ENCODE data around the gene ZNF117. TPM values are rescaled to one million over a fixed set of nuclear protein-coding genes. Genes with fewer than 3 reads are reported as not detected.
"Not testable (repeated sequence)": the region's sequence is repeated elsewhere in the genome, so short reads cannot be mapped to it uniquely, and the experiment has no call there.

Gene ZNF117
- total RNA-seq, 2 donors from 2014 or later = 32.4 to 40.6 TPM

DNA sequence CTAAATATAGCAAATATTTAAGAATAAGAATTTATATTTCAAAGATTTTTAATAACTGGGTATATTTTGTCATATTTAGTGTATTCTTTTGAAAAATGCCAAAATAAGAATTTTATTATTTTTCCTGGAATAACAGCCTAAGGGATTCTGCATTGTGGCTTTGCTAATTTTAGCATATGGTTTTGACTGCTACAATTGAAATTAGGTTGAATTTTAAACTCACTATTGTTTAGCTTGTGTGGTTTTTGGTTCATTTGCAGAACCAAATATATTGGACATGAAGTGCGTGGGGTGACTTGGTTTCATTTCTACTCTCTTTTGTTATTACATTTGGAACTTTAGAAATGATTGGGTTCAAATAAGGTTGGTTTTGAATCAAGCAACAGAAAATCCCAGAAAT lies 52.3 kb downstream of the ZNF117 start:
- Histone ChIP-seq H3K9me3 (ENCODE audit: control insufficient read depth, low read length) (peaks cover 10% of the 10 kb centered on the region), H3K27ac (ENCODE audit: low read depth, low read length) (no peak overlapping the region), H3K36me3 (ENCODE audit: control insufficient read depth, insufficient read depth, low read length) (no peaks in the 10 kb centered on the region), H3K27me3 (ENCODE audit: control insufficient read depth, insufficient read depth, low read length, poor library complexity, severe bottlenecking) (no peaks in the 10 kb centered on the region), H3K4me3 (ENCODE audit: low read length) (no peak overlapping the region), H3K9ac (ENCODE audit: extremely low read depth, low read length, poor library complexity, severe bottlenecking) (no peak overlapping the region), H3K4me1 (ENCODE audit: control insufficient read depth, insufficient read depth, low read length) (no peaks in the 10 kb centered on the region)
- DNase-seq = no peak
- Mint-ChIP-seq H3K27ac (no peak overlapping the region), H3K4me1 (no peaks in the 10 kb centered on the region), H3K36me3 (ENCODE audit: low read depth) (no peaks in the 10 kb centered on the region), H3K27me3 (ENCODE audit: insufficient read depth) (no peaks in the 10 kb centered on the region), H3K9me3 (peaks cover 4% of the 10 kb centered on the region), H3K4me3 (no peak overlapping the region)
- 95% methylated on average over 1 of the region's 1 CpG; no CpG with 5 or more reads in 1 of the 2 experiments for WGBS, 2 experiments (ENCODE audit: insufficient coverage in 1 of 2, insufficient read length in 1 of 2)
- no peak for TF ChIP-seq CTCF (conservative IDR thresholded peaks at IDR 0.05)

DNA sequence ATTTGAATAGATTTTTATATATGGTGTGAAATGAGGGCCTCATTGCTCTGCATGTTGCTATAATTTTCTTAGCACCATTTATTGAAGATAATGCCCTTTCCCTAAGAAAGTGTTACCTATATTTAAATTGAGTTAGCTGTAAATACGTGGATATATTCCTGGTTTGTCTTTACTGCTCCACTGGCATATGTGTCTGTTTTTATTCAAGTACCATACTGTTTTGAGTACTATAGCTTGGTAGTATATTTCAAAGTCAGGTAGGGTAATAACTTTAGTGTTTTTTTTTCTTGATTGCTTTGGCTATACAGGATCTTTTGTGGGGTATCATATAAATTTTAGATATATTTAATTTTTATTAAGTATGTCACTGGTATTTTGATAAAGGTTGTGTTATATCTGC lies 56.4 kb downstream of the ZNF117 start:
- TF ChIP-seq CTCF (conservative IDR thresholded peaks at IDR 0.05) = no peak
- no peak for DNase-seq
- Histone ChIP-seq H3K9me3 (ENCODE audit: control insufficient read depth, low read length) (peaks cover 40% of the 10 kb centered on the region), H3K36me3 (ENCODE audit: control insufficient read depth, insufficient read depth, low read length) (peaks cover 6% of the 10 kb centered on the region), H3K4me3 (ENCODE audit: low read length) (no peak overlapping the region), H3K27me3 (ENCODE audit: control insufficient read depth, insufficient read depth, low read length, poor library complexity, severe bottlenecking) (no peaks in the 10 kb centered on the region), H3K4me1 (ENCODE audit: control insufficient read depth, insufficient read depth, low read length) (no peaks in the 10 kb centered on the region), H3K27ac (ENCODE audit: low read depth, low read length) (no peak overlapping the region), H3K9ac (ENCODE audit: extremely low read depth, low read length, poor library complexity, severe bottlenecking) (no peak overlapping the region)
- no peak overlapping the region for H3K27ac Mint-ChIP-seq
- H3K4me3 Mint-ChIP-seq = no peak overlapping the region
- peaks cover 15% of the 10 kb centered on the region for H3K36me3 Mint-ChIP-seq (ENCODE audit: low read depth)
- no peaks in the 10 kb centered on the region for H3K27me3 Mint-ChIP-seq (ENCODE audit: insufficient read depth)
- H3K9me3 Mint-ChIP-seq = peaks cover 16% of the 10 kb centered on the region
- H3K4me1 Mint-ChIP-seq = no peaks in the 10 kb centered on the region
- WGBS, 2 experiments (ENCODE audit: insufficient coverage in 1 of 2, insufficient read length in 1 of 2) = 79% methylated on average over 1 of the region's 1 CpG; no CpG with 5 or more reads in 1 of the 2 experiments

DNA sequence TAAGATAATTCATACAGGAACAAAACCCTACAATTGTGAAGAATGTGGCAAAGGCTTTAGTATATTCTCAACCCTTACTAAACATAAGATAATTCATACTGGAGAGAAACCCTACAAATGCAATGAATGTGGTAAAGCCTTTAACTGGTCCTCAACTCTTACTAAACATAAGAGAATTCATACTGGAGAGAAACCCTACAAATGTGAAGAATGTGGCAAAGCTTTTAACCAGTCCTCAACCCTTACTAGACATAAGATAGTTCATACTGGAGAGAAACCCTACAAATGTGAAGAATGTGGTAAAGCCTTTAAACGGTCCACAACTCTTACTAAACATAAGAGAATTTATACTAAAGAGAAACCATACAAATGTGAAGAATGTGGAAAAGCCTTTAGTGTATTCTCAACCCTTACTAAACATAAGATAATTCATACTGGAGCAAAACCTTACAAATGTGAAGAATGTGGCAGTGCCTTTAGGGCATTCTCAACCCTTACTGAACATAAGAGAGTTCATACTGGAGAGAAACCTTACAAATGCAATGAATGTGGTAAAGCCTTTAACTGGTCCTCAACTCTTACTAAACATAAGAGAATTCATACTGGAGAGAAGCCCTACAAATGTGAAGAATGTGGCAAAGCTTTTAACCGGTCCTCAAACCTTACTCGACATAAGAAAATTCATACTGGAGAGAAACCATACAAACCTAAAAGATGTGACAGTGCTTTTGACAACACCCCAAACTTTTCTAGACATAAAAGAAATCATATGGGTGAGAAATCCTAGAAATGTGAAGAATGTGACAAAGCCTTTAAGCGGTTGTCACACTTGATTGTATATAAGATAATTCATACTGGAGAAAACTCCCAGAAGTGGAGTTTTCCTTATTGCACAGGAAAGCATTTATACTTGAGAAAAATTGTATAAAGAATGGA lies 62.3 kb downstream of the ZNF117 start:
- not testable (repeated sequence) for H3K27ac Mint-ChIP-seq; H3K27me3 Mint-ChIP-seq (ENCODE audit: insufficient read depth); DNase-seq; H3K27ac ChIP-seq (ENCODE audit: low read depth, low read length); H3K4me1 ChIP-seq (ENCODE audit: control insufficient read depth, insufficient read depth, low read length); H3K9ac ChIP-seq (ENCODE audit: extremely low read depth, low read length, poor library complexity, severe bottlenecking); H3K4me1 Mint-ChIP-seq; H3K4me3 Mint-ChIP-seq; H3K27me3 ChIP-seq (ENCODE audit: control insufficient read depth, insufficient read depth, low read length, poor library complexity, severe bottlenecking)
- peaks cover 64% of the 10 kb centered on the region for H3K36me3 ChIP-seq (ENCODE audit: control insufficient read depth, insufficient read depth, low read length)
- peaks cover 73% of the 10 kb centered on the region for H3K36me3 Mint-ChIP-seq (ENCODE audit: low read depth)
- H3K9me3 ChIP-seq (ENCODE audit: control insufficient read depth, low read length) = peaks cover 88% of the 10 kb centered on the region
- 93 to 100% methylated on average over 2 to 3 of the region's 4 CpGs for WGBS, 2 experiments (ENCODE audit: insufficient coverage in 1 of 2, insufficient read length in 1 of 2)
- peak overlapping the region; percentile 14 for H3K4me3 ChIP-seq (ENCODE audit: low read length)
- H3K9me3 Mint-ChIP-seq = peaks cover 66% of the 10 kb centered on the region

Other genes with a start within 250 kb of the ZNF117 start
- gene ZNF138, start 196.6 kb downstream of the ZNF117 start, total RNA-seq = 10 to 100 TPM; 28.0 to 32.9 TPM
- gene ZNF273, start 87.8 kb downstream of the ZNF117 start, total RNA-seq = 10 to 100 TPM; 15.5 to 20.5 TPM
- gene ERV3-1, start 15.7 kb upstream of the ZNF117 start, total RNA-seq = 10 to 100 TPM; 38.2 to 44.6 TPM

Measured in endodermal cell (in vitro differentiated cells).